Liver (tissue), 3 donors: ENCODE results near the gene NCOA6.

Experiments used
- CTCF ChIP-seq: fragments of 150-350 bp; IDR thresholded peaks from 2 replicates; pipeline ENCODE4 v1.5.1; 2017; ENCODE audit warnings: improper control_type of control experiment, low read depth, low read length; ENCODE audit not compliant: missing input control
- EGR1 ChIP-seq, 2 donors: IDR thresholded peaks; 2 replicates each; pipeline ENCODE4 v1.6.1; 2016 to 2018; ENCODE audit warnings: antibody characterized with exemption in 2 of 2, low read depth in 2 of 2
- JUND ChIP-seq, 2 donors: IDR thresholded peaks; 2 replicates each; pipeline ENCODE4 v1.6.1; 2016; ENCODE audit warnings: antibody characterized with exemption in 2 of 2
- ZBTB33 ChIP-seq: IDR thresholded peaks from 2 replicates; pipeline ENCODE4 v1.6.1; 2016; ENCODE audit warnings: antibody characterized with exemption
- donor health status: healthy.
- donor health status: healthy.

- TF ChIP-seq CTCF (no peak), EGR1 (IDR thresholded peaks at IDR 0.05; ENCODE audit: low read depth in 2 of 2) (no peak), JUND (IDR thresholded peaks at IDR 0.05) (no peak), ZBTB33 (no peak)
Measured at GRCh38 chr20:34863421-34863965, 38.0 kb upstream of the NCOA6 start.
